ENCODE data around the gene DENND1C.
"Not testable (repeated sequence)": the region's sequence is repeated elsewhere in the genome, so short reads cannot be mapped to it uniquely, and the experiment has no call there.

The DENND1C gene

GRCh38 chr19:6481541-6482342 is at the start of gene DENND1C:
TSS of gene DENND1C (minus strand) at chr19:6481787. CDS start at chr19:6481695, 92 bp downstream.
- DNase-seq = no peak

- DNase-seq = peak; percentile 38
Measured at GRCh38 chr19:6530386-6531162, 49.0 kb upstream of the DENND1C start, which contains the start of gene TNFSF9. TSS of gene TNFSF9 (plus strand) at chr19:6531026. CDS start at chr19:6531037, 11 bp downstream.

GRCh38 chr19:6529937-6530385 is 48.4 kb upstream of the DENND1C start:
- no peak for DNase-seq

- no peak for DNase-seq
Measured at GRCh38 chr19:6529351-6529750, 47.8 kb upstream of the DENND1C start.

GRCh38 chr19:6528544-6529121 is 47.0 kb upstream of the DENND1C start:
- DNase-seq = peak; percentile 8

- no peak for DNase-seq
Measured at GRCh38 chr19:6527893-6528543, 46.4 kb upstream of the DENND1C start.

- DNase-seq = no peak
Measured at GRCh38 chr19:6524311-6524710, 42.7 kb upstream of the DENND1C start.

- no peak for DNase-seq
Measured at GRCh38 chr19:6522712-6523111, 41.1 kb upstream of the DENND1C start.

- DNase-seq = no peak
Measured at GRCh38 chr19:6521718-6522646, 40.4 kb upstream of the DENND1C start.

GRCh38 chr19:6519289-6519688 is 37.7 kb upstream of the DENND1C start:
- DNase-seq = no peak

- no peak for DNase-seq
Measured at GRCh38 chr19:6518145-6518911, 36.7 kb upstream of the DENND1C start.

- DNase-seq = peak; percentile 30
Measured at GRCh38 chr19:6516659-6517291, 35.2 kb upstream of the DENND1C start.

- peak; percentile 49 for DNase-seq
Measured at GRCh38 chr19:6516018-6516658, 34.6 kb upstream of the DENND1C start.

GRCh38 chr19:6514926-6515544 is 33.4 kb upstream of the DENND1C start:
- DNase-seq = no peak

- no peak for DNase-seq
Measured at GRCh38 chr19:6514089-6514488, 32.5 kb upstream of the DENND1C start.

- DNase-seq = no peak
Measured at GRCh38 chr19:6510618-6511017, 29.0 kb upstream of the DENND1C start.

GRCh38 chr19:6509118-6509971 is 27.8 kb upstream of the DENND1C start:
- DNase-seq = no peak

- not testable (repeated sequence) for DNase-seq
Measured at GRCh38 chr19:6508028-6508771, 26.6 kb upstream of the DENND1C start.
